Gastrocnemius medialis (tissue), 4 donors: ENCODE measurements around the gene VWA7. TPM values are rescaled to one million over a fixed set of nuclear protein-coding genes. Genes with fewer than 3 reads are reported as not detected.

ENCODE experiments used
- ATAC-seq, 2 donors: fragments of 150-250 bp; one replicate each; pipeline ENCODE4 v1.9.1; 2016
- DNase-seq, 2 donors: peaks; one replicate each; pipeline ENCODE4 v3.0.0-alpha.2; 2019
- H3K27ac ChIP-seq, 4 donors: fragments of 200-600 bp; sonication (generic); 1 replicate in 1 of 4; 2 replicates in 3 of 4; pipeline ENCODE4 v1.5.1; 2016 to 2018; ENCODE audit warnings: mild to moderate bottlenecking in 2 of 4, moderate library complexity in 1 of 4
- H3K27me3 ChIP-seq, 3 donors: fragments of 200-600 bp; sonication (generic) in 2 of 3; 1 replicate in 1 of 3; 2 replicates in 2 of 3; pipeline versions ENCODE4 v1.5.1 to v1.6.0; 2016 to 2019; ENCODE audit warnings: mild to moderate bottlenecking in 1 of 3, moderate library complexity in 1 of 3
- H3K36me3 ChIP-seq, 2 donors: fragments of 200-600 bp; sonication (generic) in 1 of 2; one replicate each; pipeline ENCODE4 v1.5.1; 2017 to 2018
- H3K4me1 ChIP-seq, 2 donors: fragments of 200-600 bp; sonication (generic) in 1 of 2; one replicate each; pipeline ENCODE4 v1.5.1; 2016 to 2017; ENCODE audit warnings: mild to moderate bottlenecking in 2 of 2
- H3K4me3 ChIP-seq, 4 donors: fragments of 200-600 bp; sonication (generic) in 3 of 4; 1 replicate in 1 of 4; 2 replicates in 3 of 4; pipeline ENCODE4 v1.5.1; 2016 to 2019; ENCODE audit warnings: mild to moderate bottlenecking in 2 of 4
- H3K9me3 ChIP-seq, 3 donors: fragments of 200-600 bp; sonication (generic) in 2 of 3; 1 replicate in 1 of 3; 2 replicates in 2 of 3; pipeline ENCODE4 v1.5.1; 2016 to 2019
- POLR2A ChIP-seq, 2 donors: fragments of 450-650 bp; IDR thresholded peaks; one replicate each; pipeline ENCODE4 v1.6.1; 2017; ENCODE audit warnings: antibody characterized with exemption in 2 of 2, mild to moderate bottlenecking in 2 of 2, moderate library complexity in 2 of 2
- in situ Hi-C, 4 donors: fragments of 200-750 bp; cut with MboI; loops; one replicate each; pipeline versions ENCODE4 v1.15.0 to v1.8.0; 2017; ENCODE audit warnings: low sequenced_read_pairs in 4 of 4
- intact Hi-C: fragments of 100-400 bp; cut with DNase I; formaldehyde crosslinking; loops from one replicate; pipeline ENCODE4 v1.15.1; 2023; ENCODE audit warnings: low total_unique reads
- total RNA-seq, 4 donors: library from RNA; depleted of rRNA; stranded (reverse); fragments of >200 nt; gene quantifications; one replicate each; pipeline versions ENCODE4 v1.1.0 to v1.2.3, GENCODE V29; 2016
- TF ChIP-seq, protein P1 (sequence below), 5 experiments: fragments of 450-650 bp in 3 of 5; fragments of 200-600 bp in 2 of 5; sonication (generic) in 2 of 5; IDR thresholded peaks in 4 of 5; conservative IDR thresholded peaks in 1 of 5; 1 replicate in 4 of 5; 2 replicates in 1 of 5; pipeline ENCODE4 v1.5.1; 2016 to 2019; ENCODE audit warnings: antibody characterized with exemption in 5 of 5, mild to moderate bottlenecking in 3 of 5, moderate library complexity in 3 of 5

Gene VWA7
- total RNA-seq, 4 donors from 2014 or later, result 2.0 to 7.8 (median 4.7) TPM

DNA sequence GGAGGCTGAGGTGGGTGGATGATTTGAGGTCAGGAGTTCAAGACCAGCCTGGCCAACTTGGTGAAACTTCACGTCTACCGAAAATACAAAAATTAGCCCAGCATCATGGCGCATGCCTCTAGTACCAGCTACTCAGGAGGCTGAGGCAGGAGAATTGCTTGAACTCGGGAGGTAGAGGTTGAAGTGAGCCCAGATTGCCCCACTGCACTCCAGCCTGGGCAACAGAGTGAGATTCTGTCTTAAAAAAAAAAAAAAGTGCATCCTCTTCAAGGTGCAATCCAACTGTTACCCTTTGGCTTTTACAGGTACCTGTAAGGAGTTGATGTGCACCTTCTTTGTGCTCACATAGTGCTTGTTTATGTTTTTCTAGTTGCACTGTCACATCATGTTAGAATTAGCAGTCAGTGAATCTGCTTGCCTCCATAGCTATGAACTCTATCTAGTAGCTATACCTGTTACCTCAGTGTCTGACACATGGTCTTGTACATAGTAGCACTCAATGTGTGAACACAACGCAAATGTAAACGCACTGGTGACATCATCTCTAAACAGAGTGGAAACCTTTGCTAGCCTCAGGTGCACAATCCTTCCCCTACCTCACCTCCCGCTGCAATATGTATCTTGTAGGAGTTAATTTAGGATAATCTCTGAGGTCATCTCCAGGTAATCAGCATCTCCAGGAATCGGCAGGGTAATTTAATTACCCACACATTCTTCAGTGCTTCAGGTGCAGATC lies 27.7 kb downstream of the VWA7 start:
- ATAC-seq (no peak), DNase-seq (no peak)
- Histone ChIP-seq H3K27me3 (no peaks in the 10 kb centered on the region), H3K27ac (no peak overlapping the region), H3K36me3 (no peaks in the 10 kb centered on the region), H3K4me3 (no peak overlapping the region), H3K4me1 (no peaks in the 10 kb centered on the region), H3K9me3 (no peaks in the 10 kb centered on the region)
- intact Hi-C loops (no loop called here), in situ Hi-C loops (no loop called here)
- TF ChIP-seq, protein P1, sequence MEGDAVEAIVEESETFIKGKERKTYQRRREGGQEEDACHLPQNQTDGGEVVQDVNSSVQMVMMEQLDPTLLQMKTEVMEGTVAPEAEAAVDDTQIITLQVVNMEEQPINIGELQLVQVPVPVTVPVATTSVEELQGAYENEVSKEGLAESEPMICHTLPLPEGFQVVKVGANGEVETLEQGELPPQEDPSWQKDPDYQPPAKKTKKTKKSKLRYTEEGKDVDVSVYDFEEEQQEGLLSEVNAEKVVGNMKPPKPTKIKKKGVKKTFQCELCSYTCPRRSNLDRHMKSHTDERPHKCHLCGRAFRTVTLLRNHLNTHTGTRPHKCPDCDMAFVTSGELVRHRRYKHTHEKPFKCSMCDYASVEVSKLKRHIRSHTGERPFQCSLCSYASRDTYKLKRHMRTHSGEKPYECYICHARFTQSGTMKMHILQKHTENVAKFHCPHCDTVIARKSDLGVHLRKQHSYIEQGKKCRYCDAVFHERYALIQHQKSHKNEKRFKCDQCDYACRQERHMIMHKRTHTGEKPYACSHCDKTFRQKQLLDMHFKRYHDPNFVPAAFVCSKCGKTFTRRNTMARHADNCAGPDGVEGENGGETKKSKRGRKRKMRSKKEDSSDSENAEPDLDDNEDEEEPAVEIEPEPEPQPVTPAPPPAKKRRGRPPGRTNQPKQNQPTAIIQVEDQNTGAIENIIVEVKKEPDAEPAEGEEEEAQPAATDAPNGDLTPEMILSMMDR (IDR thresholded peaks at IDR 0.05 in 4 of 5, conservative IDR thresholded peaks at IDR 0.05 in 1 of 5), result no peak
- TF ChIP-seq POLR2A (IDR thresholded peaks at IDR 0.05), result no peak

DNA sequence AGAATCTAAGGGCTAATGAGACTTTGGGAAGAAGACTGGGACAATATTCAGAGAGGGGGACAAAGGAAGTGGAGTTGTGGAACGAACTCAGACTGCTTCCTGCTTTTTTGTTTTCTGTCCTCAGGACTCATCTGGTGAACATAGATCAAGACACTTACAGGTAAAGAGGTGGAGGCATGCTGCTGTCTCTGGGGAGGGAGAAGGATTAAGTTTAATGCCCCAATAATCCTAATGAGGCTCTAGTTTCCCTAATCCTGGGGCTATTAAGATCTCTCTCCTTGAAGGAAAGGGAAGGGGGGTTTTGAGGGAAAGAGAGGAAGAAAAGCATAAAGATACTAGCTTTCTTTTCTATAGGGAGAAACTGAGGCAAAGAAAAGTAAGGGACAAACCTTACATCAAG lies 32.7 kb downstream of the VWA7 start:
- peaks cover 1 to 9% of the 10 kb centered on the region in 2 donors for H3K4me1 ChIP-seq
- H3K4me3 ChIP-seq, result no peak overlapping the region
- no peak for DNase-seq
- H3K27ac ChIP-seq, result no peak overlapping the region
- intact Hi-C loops (no loop called here), in situ Hi-C loops (no loop called here)
- no peaks in the 10 kb centered on the region for H3K36me3 ChIP-seq
- no peaks in the 10 kb centered on the region for H3K9me3 ChIP-seq
- no peaks in the 10 kb centered on the region for H3K27me3 ChIP-seq
- TF ChIP-seq POLR2A (IDR thresholded peaks at IDR 0.05), result no peak
- TF ChIP-seq, protein P1 (IDR thresholded peaks at IDR 0.05 in 4 of 5, conservative IDR thresholded peaks at IDR 0.05 in 1 of 5), result no peak
- ATAC-seq, result no peak

DNA sequence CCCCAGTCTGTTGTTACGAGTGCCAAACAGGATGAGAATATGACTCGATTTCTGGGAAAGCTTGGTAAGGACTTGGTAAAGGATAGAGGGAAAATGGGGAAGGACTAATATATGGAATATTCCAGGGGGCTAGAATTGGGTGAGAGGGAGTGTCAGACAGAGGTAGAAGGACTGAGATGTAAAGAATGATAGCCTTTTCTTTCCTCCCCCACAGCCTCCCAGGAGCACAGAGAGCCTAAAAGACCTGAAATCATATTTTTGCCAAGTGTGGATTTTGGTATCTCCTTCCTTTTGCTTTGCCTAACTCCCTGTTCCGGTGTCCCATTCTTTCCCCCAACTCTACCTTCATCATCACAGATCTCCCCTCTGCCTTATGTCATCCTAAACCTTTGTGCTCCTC lies 34.2 kb downstream of the VWA7 start:
- Histone ChIP-seq H3K4me3 (no peak overlapping the region), H3K27me3 (no peaks in the 10 kb centered on the region), H3K4me1 (peaks cover 5 to 17% of the 10 kb centered on the region in 2 donors), H3K27ac (no peak overlapping the region), H3K9me3 (no peaks in the 10 kb centered on the region), H3K36me3 (no peaks in the 10 kb centered on the region)
- intact Hi-C loops, result no loop called here
- TF ChIP-seq POLR2A (IDR thresholded peaks at IDR 0.05), result no peak
- TF ChIP-seq, protein P1 (IDR thresholded peaks at IDR 0.05 in 4 of 5, conservative IDR thresholded peaks at IDR 0.05 in 1 of 5), result no peak
- in situ Hi-C loops, result no loop called here
- ATAC-seq (no peak), DNase-seq (no peak)

DNA sequence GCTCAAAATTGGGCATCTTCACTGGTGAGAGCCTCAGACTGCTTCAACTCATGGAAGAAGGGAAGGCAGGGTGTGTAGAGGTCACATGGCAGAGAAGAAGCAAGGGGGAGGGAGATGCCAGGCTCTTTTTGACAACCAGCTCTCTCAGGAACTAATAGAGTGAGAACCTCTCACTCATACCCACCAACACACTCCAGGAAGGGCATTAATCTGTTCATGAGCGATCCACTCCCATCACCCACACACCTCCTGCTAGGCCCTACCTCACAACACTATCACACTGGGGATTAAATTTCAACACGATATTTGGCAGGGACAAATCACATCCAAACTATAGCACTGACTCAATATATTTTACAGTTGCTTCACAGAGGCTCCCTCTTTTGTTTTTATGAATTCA lies 35.3 kb downstream of the VWA7 start:
- no peak for TF ChIP-seq POLR2A (IDR thresholded peaks at IDR 0.05)
- TF ChIP-seq, protein P1 (IDR thresholded peaks at IDR 0.05 in 4 of 5, conservative IDR thresholded peaks at IDR 0.05 in 1 of 5), result no peak
- intact Hi-C loops, result loop anchor here (2.0 kb wide), 1 partner anchor 53 kb away; the partner anchor contains the start of gene VARS1
- no peaks in the 10 kb centered on the region for H3K9me3 ChIP-seq
- ATAC-seq (no peak), DNase-seq (no peak)
- in situ Hi-C loops, result no loop called here
- peaks cover 8 to 20% of the 10 kb centered on the region in 2 donors for H3K4me1 ChIP-seq
- no peak overlapping the region for H3K4me3 ChIP-seq
- no peaks in the 10 kb centered on the region for H3K36me3 ChIP-seq
- no peak overlapping the region for H3K27ac ChIP-seq
- peaks cover 0 to 2% (median 0%) of the 10 kb centered on the region in 3 donors for H3K27me3 ChIP-seq
